Body of pancreas (tissue), 4 donors: Measurements from ENCODE around the gene TPO. TPM values are rescaled to one million over a fixed set of nuclear protein-coding genes. Genes with fewer than 3 reads are reported as not detected.
"Not testable (repeated sequence)": the region's sequence is repeated elsewhere in the genome, so short reads cannot be mapped to it uniquely, and the experiment has no call there.

Experiments
- ATAC-seq: fragments of 150-250 bp; one replicate; pipeline ENCODE4 v1.9.1; 2016
- DNase-seq, 4 donors: peaks; one replicate each; pipeline ENCODE4 v3.0.0-alpha.2; 2019
- H3K27ac ChIP-seq, 4 donors: fragments of 200-600 bp; sonication (generic); 1 replicate in 3 of 4; 2 replicates in 1 of 4; pipeline versions ENCODE4 v1.5.1 to v1.6.1; 2016 to 2019; ENCODE audit warnings: mild to moderate bottlenecking in 1 of 4, mixed read lengths in 1 of 4, moderate library complexity in 1 of 4
- H3K27me3 ChIP-seq, 2 donors: fragments of 200-600 bp; sonication (generic); one replicate each; pipeline ENCODE4 v1.6.0; 2016; ENCODE audit warnings: mild to moderate bottlenecking in 1 of 2
- H3K36me3 ChIP-seq, 2 donors: fragments of 200-600 bp; sonication (generic); replicated peaks in 1 of 2; 2 replicates each; pipeline ENCODE4 v1.5.1; 2016; ENCODE audit warnings: low read depth in 2 of 2; ENCODE audit not compliant: insufficient read depth in 1 of 2
- H3K4me1 ChIP-seq: fragments of 200-600 bp; sonication (generic); one replicate; pipeline ENCODE4 v1.6.0; 2016
- H3K4me3 ChIP-seq, 2 donors: fragments of 200-600 bp; sonication (generic); 1 replicate in 1 of 2; 2 replicates in 1 of 2; pipeline ENCODE4 v1.5.1; 2016 to 2019
- H3K9me3 ChIP-seq, 3 donors: fragments of 200-600 bp; sonication (generic); 1 replicate in 2 of 3; 2 replicates in 1 of 3; pipeline ENCODE4 v1.5.1; 2016
- CTCF ChIP-seq, 7 experiments: fragments of 450-650 bp in 4 of 7; fragments of 200-600 bp in 3 of 7; sonication (generic) in 3 of 7; IDR thresholded peaks; one replicate each; pipeline ENCODE4 v1.5.1; 2016 to 2019; ENCODE audit warnings: antibody characterized with exemption in 7 of 7
- POLR2A ChIP-seq, 3 donors: fragments of 450-650 bp; IDR thresholded peaks; one replicate each; pipeline ENCODE4 v1.6.1; 2016; ENCODE audit warnings: antibody characterized with exemption in 3 of 3, mild to moderate bottlenecking in 2 of 3
- WGBS, 2 donors: methylation state at CpG; one replicate each; pipeline ENCODE4 v1.1.5; 2017; 5-methylcytosine and 5-hydroxymethylcytosine counted together
- intact Hi-C: fragments of 100-400 bp; cut with DNase I; formaldehyde crosslinking; loops from one replicate; pipeline ENCODE4 v1.15.1; 2023
- total RNA-seq, 2 donors: library from RNA; depleted of rRNA; stranded (reverse); fragments of >200 nt; gene quantifications; one replicate each; pipeline ENCODE4 v1.1.0, GENCODE V29; 2016

Gene TPO
- total RNA-seq, 2 donors from 2014 or later = 1.0 to 4.3 TPM

DNA sequence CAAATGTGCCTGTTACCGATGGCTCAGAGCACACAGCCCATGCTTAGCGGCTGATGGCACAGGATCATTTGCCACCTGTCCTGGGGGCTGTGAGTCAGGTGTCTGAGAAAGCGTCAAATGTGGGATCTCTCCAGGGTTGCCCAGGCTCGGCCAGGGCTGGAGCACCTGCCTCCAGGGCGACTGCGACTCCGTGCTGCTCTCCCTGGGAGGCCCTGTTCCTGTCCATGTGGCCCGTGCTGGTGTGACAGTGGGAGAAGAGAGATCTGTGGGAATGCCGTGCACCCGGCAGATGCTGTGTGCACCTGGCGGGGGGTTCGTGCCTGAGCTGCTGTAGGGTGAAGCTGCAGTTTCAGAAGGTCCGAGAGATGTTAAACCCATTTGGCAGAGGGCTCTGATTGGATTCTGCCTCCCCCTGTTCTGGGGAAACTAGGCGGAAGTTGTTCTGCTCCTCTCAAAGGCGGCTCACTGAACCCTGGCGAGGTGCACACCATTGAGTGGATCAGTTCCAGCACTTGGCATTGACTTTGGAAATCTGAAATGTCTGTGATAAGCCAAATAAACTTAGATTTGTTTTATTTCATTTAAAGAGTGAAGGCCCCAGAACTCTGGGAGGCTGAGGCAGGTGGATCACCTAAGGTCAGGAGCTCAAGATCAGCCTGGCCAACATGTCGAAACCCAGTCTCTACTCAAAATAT is 34.7 kb upstream of the TPO start:
- H3K9me3 ChIP-seq = no peaks in the 10 kb centered on the region
- 46 to 53% methylated on average over 4 to 17 of the region's 17 CpGs for WGBS, 2 donors
- TF ChIP-seq POLR2A (IDR thresholded peaks at IDR 0.05) (no peak), CTCF (IDR thresholded peaks at IDR 0.05) (no peak)
- H3K36me3 ChIP-seq = no peaks in the 10 kb centered on the region
- H3K27ac ChIP-seq = no peak overlapping the region
- no peak overlapping the region for H3K4me3 ChIP-seq
- intact Hi-C loops = no loop called here
- ATAC-seq (peak; percentile 71), DNase-seq (peak; percentile 31 to 55 (median 46))
- no peaks in the 10 kb centered on the region for H3K27me3 ChIP-seq
- H3K4me1 ChIP-seq = peaks cover 12% of the 10 kb centered on the region

DNA sequence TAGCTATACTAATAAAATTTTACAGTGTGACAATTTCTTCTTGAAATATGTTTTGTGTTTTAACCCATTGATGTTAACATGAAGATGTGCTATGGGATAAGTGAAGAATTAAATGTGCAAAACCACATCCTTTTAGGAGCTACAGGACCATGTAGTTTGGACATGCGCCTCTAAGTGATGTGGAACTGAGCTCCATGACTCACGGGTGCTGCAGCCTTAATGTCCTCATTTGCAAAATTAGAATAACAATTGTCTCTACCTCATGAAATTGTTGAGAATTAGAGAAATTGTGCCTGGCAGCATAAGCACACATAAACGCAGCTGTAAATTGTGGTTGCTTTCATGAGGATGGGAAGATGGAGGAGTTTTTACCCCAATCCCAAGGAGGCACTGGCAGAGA is 31.6 kb upstream of the TPO start:
- Histone ChIP-seq H3K27ac (no peak overlapping the region), H3K9me3 (no peaks in the 10 kb centered on the region), H3K27me3 (no peaks in the 10 kb centered on the region), H3K4me1 (peaks cover 12% of the 10 kb centered on the region), H3K4me3 (no peak overlapping the region), H3K36me3 (no peaks in the 10 kb centered on the region)
- 81 to 91% methylated on average over 3 of the region's 3 CpGs for WGBS, 2 donors
- intact Hi-C loops = no loop called here
- no peak for DNase-seq
- ATAC-seq = no peak
- no peak for TF ChIP-seq CTCF (IDR thresholded peaks at IDR 0.05)

GRCh38 chr2:1387954-1388725 is 25.1 kb upstream of the TPO start:
- ATAC-seq, DNase-seq, H3K9me3 ChIP-seq, H3K27me3 ChIP-seq, intact Hi-C loops, H3K27ac ChIP-seq, H3K36me3 ChIP-seq, H3K4me1 ChIP-seq, H3K4me3 ChIP-seq: not testable (repeated sequence)
- 70 to 82% methylated on average over 17 to 18 of the region's 18 CpGs for WGBS, 2 donors

GRCh38 chr2:1390118-1390517 is 23.1 kb upstream of the TPO start:
- H3K27me3 ChIP-seq, H3K9me3 ChIP-seq, H3K27ac ChIP-seq, intact Hi-C loops, H3K36me3 ChIP-seq, H3K4me3 ChIP-seq, ATAC-seq, DNase-seq: not testable (repeated sequence)
- H3K4me1 ChIP-seq = peaks cover 28% of the 10 kb centered on the region
- 84 to 90% methylated on average over 6 of the region's 6 CpGs for WGBS, 2 donors

DNA sequence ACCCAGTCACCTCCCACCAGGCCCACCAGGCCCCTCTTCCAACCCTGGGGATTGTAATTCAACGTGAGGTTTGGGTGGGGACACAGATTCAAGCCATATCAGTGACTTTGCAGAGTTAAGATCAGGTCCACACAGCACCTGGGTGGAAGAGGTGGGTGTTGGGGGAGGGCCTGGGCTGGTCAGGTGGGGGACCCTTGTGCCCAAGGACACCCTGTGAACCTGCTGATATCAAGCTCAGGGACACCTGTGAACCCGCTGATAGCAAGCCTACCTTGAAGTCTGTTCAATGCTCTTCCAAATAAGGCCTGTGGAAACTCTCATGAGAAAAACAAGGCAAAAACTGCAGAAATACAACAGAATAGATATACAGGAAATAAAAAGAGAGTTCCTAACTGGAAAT is 19.9 kb upstream of the TPO start:
- no peaks in the 10 kb centered on the region for H3K9me3 ChIP-seq
- no peak overlapping the region for H3K4me3 ChIP-seq
- peaks cover 29% of the 10 kb centered on the region for H3K4me1 ChIP-seq
- DNase-seq (peak in 2 of 4 donors; percentile 56 to 74), ATAC-seq (no peak)
- no peaks in the 10 kb centered on the region for H3K36me3 ChIP-seq
- 33 to 44% methylated on average over 2 of the region's 2 CpGs for WGBS, 2 donors
- intact Hi-C loops = no loop called here
- H3K27me3 ChIP-seq = no peaks in the 10 kb centered on the region
- peak overlapping the region in 1 of 4 donors; percentile 19 for H3K27ac ChIP-seq
- TF ChIP-seq CTCF (IDR thresholded peaks at IDR 0.05) = no peak
- TF ChIP-seq POLR2A (IDR thresholded peaks at IDR 0.05) = no peak
